Stimulated activated CD8-positive, alpha-beta memory T cell treated with anti-CD3 and anti-CD28 coated beads, Interleukin-4, amount 100 ng/mL, for 48 hours (primary cell): ENCODE results near the gene PHKG1.
A peak's percentile ranks its signal among the peaks of the same experiment; 100 is the strongest.
"Not testable (repeated sequence)": the region's sequence is repeated elsewhere in the genome, so short reads cannot be mapped to it uniquely, and the experiment has no call there.

Source experiments
- DNase-seq: peaks from one replicate; pipeline ENCODE4 v3.0.0-alpha.2; 2020

PHKG1 gene

DNA sequence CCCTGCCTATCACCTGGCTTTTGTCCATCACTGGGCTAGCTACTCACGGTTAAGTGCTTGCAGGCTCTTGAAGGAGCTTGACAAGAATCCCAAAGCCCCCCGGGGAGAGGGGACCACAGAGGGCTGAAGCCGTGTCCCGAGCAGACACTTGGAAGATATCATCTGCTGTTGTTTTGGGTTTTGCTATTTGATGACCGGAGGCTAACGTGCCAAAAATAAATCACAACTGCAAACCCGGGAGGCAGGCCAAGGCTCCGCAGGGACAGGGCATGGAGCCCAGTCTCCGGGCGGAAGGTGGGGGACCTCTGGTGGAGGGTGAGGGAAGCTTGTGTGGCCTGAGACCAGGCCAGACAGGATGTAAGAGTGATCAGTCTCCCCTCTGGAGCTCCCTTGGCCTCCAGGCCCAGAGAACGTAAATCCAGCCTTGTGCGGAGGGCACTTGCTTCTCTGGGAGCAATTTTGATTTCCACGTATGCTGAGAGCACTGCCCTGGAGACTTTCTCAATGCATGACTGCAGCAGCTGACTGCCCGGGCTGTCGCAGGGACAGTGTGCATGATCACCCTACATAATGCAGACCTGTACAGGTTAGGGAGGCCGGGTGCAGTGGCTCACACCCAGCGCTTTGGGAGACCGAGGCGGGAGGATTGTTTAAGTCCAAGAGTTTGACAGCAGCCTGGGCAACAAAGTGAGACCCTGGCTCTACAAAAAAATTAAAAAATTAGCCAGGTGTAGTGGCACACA lies at the start of gene PHKG1:
TSS of gene PHKG1 (minus strand) at position 164 of the 743 bp plus-strand sequence. CDS start 4,011 bp downstream, outside the sequence.
- DNase-seq: no peak

DNA sequence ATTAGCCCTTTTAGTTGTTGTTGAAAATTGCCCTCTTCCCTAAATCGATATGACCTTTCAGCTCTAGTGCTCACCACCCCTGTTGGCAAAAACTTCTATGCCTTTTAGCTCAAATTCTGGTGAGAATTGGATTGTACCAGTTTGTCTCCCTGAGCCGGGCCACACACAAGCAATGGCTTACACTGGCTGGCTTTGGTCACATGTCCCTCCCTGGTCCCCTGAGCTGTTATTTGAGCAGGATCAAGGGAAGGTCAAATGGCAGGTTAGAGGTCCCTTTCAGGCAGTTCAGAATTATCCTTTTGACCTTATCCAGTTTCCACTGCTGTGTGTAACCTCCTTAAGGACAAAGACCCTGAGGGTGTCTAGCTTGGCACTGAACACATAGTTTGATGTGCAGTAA lies 38.3 kb upstream of the PHKG1 start:
- not testable (repeated sequence) for DNase-seq

DNA sequence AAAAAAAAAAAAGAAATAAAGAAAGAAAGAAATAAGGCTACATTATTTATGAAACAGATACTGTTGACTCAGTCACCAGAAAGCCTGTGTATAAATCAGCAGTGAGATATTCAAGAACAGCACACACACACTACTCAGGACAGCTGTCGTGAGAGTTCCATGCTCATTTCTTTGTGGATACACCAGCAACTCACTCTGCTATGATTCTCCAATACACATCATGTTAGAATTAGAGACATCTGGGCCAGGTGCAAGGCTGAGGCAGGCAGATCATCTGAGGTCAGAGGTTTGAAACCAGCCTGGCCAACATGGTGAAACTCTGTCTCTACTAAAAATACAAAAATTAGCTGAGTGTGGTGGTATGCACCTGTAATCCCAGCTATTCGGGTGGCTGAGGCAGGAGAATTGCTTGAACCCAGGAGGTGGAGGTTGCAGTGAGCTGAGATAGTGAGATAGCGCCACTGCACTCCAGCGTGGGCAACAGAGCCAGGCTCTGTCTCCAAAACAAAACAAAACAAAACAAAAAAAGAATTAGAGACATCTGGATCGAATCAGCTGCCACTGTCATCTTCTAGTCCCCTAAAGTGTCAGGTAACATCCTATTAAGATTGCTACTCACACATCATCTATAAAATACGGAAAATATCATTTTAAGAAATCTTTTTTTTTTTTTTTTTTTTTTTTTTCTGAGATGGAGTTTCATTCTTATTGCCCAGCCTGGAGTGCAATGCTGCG lies 34.7 kb upstream of the PHKG1 start:
- DNase-seq: no peak

DNA sequence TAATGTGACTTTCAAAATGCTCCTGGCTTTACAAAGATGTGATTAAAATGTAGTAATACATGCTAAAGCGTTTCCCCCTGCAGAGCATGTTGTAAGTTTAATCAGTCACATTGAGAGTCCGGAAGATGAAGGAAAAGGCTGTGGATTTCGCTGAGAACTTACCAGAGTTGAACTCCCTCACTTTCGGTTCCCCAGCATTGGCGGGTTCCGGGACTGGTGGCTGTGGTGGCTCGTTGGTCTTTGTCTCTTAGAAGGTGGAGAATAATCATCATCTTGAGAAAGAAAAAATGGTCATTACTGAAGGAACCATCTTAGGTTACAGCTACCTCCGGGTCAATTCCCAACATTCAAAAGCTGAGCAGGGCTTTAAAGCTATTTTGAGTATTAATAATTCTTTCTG lies 33.1 kb upstream of the PHKG1 start:
- DNase-seq: no peak

DNA sequence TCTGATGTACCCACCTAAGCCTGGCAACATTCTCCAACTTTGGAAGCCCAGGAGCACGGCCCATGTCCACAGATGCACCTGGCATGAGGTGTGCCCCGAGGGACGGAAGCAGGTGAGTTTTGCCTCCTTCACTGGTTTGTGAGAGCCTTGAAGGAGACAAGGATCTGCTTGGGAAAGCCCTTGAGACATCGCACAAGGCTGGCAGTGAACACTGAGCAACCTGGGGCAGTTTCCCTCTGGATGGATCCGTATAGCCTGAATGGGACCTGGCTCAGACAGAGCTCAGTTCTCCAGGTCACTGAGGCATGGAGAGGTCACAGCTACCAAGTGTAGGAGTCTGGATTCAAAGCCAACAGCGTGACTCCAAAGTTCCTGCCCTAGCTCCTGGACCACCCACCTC lies 32.2 kb upstream of the PHKG1 start:
- DNase-seq: no peak

DNA sequence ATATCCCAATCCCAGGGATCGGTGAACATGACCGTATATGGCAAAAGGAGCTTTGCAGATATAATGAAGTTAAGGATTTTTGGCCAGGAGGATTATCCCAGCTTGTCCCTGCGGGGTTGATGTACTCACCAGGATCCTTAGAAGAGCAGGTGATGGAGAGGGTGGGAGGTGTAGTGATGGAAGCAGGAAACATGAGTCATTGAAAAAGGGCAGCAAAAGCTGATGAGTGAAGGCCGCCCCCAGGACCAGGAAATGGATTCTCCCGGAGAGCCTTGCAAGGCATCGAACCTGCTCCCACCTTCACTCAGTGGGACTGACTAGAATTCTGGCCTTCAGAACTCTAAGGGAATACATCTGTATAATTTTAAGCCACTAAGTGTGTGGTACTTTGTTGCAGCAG lies 28.7 kb upstream of the PHKG1 start:
- DNase-seq: no peak

DNA sequence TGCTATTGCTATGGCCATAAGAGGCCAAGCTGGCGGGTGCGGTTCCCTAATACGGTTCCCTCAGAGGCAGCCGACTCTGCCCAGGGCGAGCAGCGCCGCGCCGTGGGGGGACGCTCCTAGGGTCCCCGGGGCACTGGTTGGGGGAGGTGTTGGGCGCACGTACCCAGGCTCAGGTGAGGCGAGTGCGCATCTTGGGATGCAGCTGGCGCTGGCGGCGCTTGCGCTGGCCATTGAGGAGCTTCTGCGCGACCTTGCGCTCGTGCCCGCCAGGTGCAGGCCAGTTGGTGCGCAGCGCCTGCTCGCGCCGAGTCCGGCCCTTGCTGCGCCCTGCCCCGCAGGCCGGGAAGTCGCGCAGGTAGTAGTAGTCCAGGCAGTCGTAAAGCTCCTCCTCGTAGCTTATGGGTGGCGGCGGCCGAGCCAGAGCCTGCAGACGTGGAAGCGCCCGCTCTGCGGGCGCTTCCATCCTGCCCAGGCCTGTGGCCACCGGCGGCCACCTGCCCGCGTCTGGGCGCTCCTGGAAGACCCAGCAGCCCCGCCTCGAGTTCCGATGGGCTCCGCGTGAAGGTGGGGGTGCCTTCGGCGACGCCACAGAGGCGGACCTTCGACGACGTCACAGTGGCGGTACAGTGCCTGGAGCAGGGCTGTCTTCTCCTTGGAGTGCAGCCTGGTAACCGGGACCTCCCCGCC lies 23.2 kb upstream of the PHKG1 start, which contains the start of gene NUPR2:
TSS of gene NUPR2 (minus strand) at position 566 of the 687 bp plus-strand sequence. CDS start at position 463, 103 bp downstream.
- DNase-seq: no peak

DNA sequence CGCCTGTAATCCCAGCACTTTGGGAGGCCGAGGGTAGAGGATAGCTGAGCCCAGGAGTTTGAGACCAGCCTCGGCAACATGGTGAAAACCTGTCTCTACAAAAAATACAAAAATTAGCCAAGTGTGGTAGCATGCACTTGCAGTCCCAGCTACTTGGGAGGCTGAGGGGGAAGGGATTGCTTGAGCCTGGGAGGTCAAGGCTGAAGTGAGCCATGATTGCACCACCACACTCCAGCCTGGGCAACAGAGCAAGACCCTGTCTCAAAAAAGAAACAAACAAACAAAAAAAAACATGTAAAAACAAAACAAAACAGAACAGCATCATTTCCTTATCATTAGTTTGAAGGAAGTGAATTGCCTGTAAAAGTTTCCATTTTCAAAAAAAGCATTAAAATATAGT lies 19.5 kb upstream of the PHKG1 start:
- DNase-seq: not testable (repeated sequence)

DNA sequence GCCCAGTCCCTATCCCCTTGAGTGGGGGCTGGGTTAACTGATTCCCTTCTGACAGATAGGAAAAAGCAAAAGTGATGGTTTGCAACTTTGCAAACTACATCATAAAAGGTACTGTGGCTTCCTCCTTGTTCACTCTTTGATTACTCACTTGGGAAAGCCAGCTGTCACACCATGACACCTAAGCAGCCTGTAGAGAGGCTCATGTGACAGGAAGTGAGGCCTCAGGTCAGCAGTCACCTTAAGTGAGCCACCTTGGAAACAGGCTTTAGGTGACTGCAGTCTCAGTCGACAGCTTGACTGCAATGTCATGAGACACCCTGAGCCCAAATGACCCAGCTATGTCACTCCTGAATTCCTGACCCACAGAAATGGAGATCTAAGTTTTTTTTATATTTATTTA lies 17.9 kb upstream of the PHKG1 start:
- no peak for DNase-seq

DNA sequence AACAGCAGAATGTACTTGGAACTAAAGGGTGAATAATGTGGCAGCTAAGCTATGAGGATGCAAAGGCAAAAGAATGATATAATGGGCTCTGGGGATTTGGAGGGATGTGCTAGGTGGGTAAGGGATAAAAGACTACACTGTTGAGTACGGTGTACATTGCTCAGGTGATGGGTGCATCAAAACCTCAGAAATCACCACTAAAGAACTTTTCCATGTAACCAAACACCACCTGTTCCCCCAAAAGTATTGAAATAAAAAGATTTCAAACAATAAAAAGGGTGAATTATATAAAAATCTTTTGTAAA lies 15.2 kb upstream of the PHKG1 start:
- no peak for DNase-seq

DNA sequence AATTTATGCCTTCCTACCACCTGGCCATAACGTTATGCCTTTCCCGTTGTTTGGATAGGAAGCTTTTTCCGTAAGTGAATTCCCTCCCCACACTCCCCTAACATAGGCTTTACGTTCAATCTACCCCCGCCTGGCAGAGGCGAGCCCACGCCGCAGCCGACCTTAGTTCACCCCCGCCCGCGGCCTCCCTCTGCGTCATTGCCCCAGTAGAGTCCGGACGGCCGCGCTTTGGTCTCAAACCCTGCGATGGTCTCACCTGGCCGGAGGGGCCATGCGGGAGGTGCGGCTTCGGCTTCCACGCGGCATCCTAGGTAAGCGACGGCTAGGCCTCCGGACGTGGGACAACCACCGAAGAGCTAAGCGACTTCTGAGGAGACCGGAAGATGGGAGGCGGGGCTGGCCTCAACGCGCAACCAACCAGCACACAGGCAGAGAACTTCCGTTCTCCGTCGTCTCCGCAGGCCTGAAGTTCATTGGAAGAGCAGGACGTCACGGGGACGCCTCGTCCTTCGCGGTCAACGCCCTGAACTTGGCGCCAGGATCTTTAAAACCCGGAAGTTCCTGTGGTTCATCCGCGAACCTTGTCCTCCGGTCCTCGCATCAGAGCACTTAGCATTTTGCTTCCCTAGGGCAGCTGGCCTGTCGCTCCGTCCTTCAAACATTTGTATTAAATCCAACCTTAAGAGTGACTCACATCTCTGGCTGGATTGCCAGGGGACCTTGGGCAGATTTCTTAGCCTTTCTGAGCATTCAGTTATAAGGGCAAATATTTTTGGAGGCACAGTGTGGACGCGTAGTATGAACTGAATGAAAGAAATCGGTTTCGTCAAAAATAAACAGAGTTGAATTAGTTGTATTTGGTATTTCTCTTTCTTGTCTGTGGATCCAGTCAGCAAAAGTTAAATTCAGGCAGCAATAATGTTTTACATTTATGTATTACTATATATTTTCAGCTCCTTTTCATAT lies 13.6 kb upstream of the PHKG1 start, which contains the start of gene CHCHD2:
TSS of gene CHCHD2 (minus strand) at position 369 of the 966 bp plus-strand sequence. CDS start at position 306, 63 bp downstream.
- DNase-seq: peak; percentile 91

DNA sequence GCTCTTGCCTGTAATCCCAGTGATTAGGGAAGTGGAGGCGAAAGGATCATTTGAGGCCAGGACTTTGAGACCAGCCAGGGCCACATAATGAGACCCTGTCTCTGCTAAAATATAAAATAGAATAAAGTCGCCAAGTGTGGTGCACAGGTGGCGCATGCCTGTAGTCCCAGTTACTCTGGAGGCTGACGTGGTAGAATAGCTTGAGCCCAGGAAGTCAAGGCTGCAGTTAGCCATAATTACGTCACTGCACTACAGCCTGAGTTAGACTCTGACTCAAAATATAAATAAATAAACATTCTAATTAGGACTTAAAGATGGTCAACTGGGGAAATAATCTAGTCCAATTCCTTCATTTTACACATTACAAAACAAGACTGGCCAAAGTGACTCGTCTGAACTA lies 12.8 kb upstream of the PHKG1 start:
- peak; percentile 37 for DNase-seq

DNA sequence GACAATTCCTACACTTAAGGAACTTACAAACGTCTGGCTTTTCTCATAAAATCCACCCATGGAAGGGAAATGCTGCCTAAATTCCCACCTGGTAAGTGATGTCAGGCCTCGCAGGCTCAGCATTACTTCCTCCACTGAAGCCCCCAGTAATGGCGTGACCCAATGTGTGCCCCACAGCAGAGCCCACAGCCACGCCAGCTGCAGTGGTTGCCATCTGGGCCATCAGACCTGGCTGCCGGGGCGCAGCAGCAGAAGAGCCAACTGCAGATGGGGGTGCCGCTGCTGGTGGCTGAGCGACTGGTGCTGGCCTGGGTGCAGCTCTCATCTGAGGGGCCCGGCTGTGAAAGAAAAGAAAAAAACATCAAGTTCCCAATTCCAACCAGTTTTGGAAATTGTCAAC lies 11.4 kb upstream of the PHKG1 start:
- not testable (repeated sequence) for DNase-seq

DNA sequence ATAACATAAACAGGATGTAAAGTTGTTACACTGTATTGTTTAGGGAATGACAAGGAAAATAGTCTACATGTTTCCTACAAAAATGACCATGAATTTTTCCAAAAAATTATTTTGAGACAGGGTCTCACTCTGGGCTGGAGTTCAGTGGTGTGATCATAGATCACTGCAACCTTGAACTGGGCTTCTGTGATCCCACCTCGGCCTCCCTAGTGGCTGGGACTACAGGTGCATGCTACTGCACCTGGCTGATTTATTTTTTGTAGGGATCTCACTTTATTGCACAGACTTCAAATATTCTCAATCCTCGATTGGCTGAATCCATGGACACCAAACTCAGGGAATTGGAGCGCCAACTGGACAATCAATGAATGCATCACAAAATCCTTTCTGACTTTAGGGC lies 6.9 kb upstream of the PHKG1 start:
- DNase-seq: no peak

DNA sequence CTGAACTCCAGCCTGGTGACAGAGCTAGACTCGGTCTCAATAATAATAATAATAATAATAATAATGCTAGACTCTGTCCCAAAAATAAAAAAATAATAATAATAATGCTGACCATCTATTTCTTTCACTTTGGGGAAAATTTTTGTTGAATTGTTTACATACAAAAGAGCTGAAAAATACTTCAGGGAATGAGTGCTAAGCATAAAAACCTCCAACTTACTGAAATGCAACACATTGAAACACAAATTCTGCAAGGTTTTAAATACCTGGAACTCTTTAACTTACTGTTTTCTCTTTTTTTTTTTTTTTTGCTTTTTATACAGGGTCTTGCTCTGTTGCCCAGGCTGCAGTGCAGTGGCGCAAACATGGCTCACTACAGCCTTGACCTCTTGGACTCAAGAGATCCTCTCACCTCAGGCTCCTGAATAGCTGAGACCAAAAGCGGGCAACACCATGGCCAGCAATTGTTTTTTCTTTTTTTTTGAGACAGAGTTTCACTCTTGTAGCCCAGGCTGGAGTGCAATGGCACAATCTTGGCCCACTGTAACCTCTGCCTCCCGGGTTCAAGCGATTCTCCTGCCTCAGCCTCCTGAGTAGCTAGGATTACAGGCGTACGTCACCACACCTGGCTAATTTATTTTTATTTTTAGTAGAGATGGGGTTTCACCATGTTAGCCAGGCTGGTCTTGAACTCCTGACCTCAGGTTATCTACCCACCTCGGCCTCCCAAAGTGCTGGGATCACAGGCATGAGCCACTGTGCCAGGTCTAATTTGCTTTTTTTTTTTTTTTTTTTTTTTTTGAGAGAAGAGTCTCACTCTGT lies 5.6 kb upstream of the PHKG1 start:
- not testable (repeated sequence) for DNase-seq

DNA sequence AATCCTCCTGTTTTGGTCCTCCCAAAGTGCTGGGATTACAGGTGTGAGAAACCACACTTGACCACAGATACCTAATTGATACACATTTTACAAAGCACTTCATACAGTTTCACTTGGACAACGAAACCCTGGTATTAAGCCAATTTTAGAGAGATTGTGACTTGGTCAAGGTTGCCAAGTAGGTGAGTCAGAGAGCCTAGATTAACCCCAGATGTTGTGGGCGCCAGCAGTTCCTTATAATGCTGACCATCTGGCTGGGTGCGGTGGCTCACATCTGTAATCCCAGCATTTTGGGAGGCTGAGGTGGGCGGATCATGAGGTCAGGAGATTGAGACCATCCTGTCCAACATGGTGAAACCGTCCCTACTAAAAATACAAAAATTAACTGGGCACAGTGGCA lies 4.9 kb upstream of the PHKG1 start:
- DNase-seq: no peak

DNA sequence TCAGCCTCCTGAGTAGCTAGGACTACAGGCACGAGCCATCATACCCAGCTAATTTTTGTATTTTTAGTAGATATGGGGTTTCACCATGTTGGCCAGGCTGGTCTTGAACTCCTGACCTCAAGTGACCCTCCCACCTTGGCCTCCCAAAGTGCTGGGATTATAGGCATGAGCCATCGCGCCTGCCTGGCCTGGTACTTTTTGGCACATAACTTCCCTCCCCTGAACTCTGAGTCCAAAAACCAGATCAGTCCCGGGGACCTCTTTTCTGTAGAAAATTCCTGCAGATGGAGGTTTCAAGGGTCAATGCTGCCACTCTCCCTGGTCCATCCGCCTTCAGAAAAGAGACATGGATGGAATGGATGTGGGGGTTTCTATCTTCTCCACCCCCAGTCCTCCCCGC lies 364 bp downstream of the PHKG1 start:
- not testable (repeated sequence) for DNase-seq

DNA sequence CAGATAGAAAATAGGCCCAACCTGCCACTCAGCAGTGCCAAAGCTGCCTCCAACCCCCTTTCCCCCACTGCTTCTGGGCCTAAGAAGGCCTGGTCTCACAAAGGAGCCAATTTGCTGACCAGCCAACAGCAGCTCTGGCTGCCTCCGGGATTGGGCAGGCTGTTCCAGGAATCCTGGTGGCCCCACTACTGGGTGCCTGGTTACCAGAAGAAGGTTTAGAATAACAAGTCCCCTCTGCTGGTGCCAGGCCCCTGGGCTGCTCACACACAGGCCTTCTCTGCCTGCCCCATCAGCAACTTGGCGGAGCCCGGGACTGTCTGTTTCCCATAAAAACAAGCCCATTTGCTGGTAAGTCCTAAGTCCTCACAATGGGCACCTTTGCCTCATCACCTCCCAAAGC lies 1.2 kb downstream of the PHKG1 start:
- no peak for DNase-seq

DNA sequence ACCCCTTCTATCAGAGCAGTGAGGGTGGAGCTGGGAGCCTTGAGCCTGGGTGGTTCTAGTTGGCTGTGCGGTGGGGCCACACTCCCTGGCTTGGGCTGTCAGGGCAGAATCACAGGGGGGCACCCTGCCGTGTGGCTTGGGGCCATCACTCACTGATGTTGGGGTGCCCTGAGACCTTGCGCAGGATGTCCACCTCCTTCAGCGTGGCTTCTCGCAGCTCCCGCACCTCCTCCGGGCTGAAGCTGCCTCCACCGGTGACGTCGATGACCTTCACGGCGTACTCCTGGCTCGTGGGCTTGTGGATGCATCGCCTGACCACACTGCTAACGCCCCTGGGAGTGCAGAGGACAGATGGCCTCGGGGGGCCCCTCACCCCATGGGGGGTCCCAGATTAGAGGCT lies 5.3 kb downstream of the PHKG1 start:
- DNase-seq: no peak

DNA sequence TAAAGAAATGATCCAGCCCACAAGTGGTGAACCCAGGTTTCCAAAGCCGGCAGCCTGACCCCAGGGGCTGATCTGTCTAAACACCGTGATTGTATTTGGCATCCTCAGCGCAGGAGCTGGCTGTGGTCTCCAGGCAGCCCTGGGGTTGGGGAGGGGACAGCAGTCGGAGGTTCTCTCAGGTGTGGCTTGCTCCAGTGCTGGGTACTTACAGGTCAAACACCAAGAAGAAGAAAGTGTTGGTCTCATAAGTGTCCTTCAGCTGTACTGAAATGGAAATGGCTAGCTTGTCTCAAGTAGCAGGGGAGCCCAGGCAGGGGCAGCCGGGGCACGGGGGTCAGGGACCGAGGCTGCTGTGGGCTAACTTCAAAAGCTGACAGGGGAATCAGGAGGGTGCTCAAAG lies 6.0 kb downstream of the PHKG1 start:
- no peak for DNase-seq

DNA sequence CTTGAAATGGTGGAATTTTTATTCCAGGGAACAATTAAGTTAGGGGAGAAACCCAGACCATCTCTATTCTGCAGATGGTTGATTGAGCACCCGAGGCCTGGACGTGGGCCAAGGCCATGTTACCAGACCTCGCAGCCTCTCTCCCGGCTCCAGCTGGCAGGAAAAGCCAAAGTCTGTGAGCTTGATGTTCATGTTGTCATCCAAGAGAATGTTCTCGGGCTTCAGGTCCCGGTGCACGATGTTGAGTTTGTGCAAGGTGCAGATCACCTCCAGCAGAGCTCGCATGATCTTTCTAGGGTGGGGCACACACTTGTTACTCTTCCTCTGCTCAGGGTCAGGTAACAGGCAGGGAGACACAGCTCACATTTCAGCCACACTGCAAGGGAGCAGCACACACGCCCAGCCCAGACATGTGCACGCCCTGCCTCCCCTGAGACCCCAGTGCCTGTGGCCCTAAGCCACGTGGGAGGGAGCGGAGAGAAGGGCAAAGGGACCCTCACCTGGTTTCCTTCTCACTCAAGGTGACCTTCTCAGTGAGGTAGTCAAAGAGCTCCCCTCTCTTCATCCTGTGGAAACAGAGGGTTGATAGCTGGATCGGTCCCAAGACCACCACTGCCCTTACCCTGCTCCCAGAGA lies 9.5 kb downstream of the PHKG1 start:
- DNase-seq: no peak
